Measurements from ENCODE around the gene TTLL7. TPM values are rescaled to one million over a fixed set of nuclear protein-coding genes. Genes with fewer than 3 reads are reported as not detected.

Gene TTLL7
- total and polyA plus RNA-seq, 9 of the 15 experiments (the other 6 are each of a cell fraction or from before 2014, with no cell fraction given): 0.63 to 2.6 (median 1.7) TPM

- no peak for FAIRE-seq
- Histone ChIP-seq H2AFZ (ENCODE audit: low read depth, low read length) (no peak overlapping the region), H4K20me1 (replicated peaks; ENCODE audit: control insufficient read depth, insufficient read depth, low read length) (no peaks in the 10 kb centered on the region), H3K9ac (ENCODE audit: insufficient read depth in 1 of 2, low read depth in 2 of 2, low read length in 2 of 2) (no peak overlapping the region), H3K27me3 (ENCODE audit: control insufficient read depth in 2 of 2, insufficient read depth in 2 of 2, low read length in 2 of 2) (no peaks in the 10 kb centered on the region), H3K4me1 (replicated peaks in 1 of 2; ENCODE audit: control insufficient read depth in 2 of 2, insufficient read depth in 2 of 2, low read length in 2 of 2) (no peaks in the 10 kb centered on the region; a peak in 1 of 5 replicates), H3K9me1 (ENCODE audit: control insufficient read depth, insufficient read depth, low read length) (no peaks in the 10 kb centered on the region), H3K27ac (ENCODE audit: extremely low read depth, low read depth, low read length) (no peak overlapping the region), H3K36me3 (ENCODE audit: control insufficient read depth, insufficient read depth, low read length) (no peaks in the 10 kb centered on the region), H3K79me2 (ENCODE audit: control insufficient read depth, insufficient read depth, low read length) (no peaks in the 10 kb centered on the region), H3K4me2 (ENCODE audit: insufficient read depth, low read length) (no peak overlapping the region), H3K4me3 (no peak overlapping the region), H3K9me3 (replicated peaks; ENCODE audit: control insufficient read depth, insufficient read depth, low read depth, low read length) (no peaks in the 10 kb centered on the region)
- intact Hi-C loops (cut with micrococcal nuclease) (no loop called here), in situ Hi-C loops (cut with MboI) (no loop called here)
- DNase-seq (ENCODE audit: extremely low read depth in 1 of 4, low spot score in 3 of 4): no peak
- BruUV-seq (replicated peaks): no TSS peak
- ChIA-PET POLR2A (no interaction called here), CTCF (ENCODE audit: low intra/inter-chr PET ratio) (no interaction called here)
- no peak for ATAC-seq
- 21% methylated on average over 1 of the region's 1 CpG for WGBS (ENCODE audit: insufficient coverage, low coverage, missing lambda C conversion rate)
- no peak for TF ChIP-seq ZNF717 (CRISPR knock-in tag; IDR thresholded peaks at IDR 0.05)
- no peak for TF ChIP-seq ZSCAN32 (CRISPR knock-in tag; IDR thresholded peaks at IDR 0.05)
- no peak for TF ChIP-seq TAF9B (IDR thresholded peaks at IDR 0.05; ENCODE audit: partially characterized antibody)
- TF ChIP-seq FOXK2 (conservative IDR thresholded peaks at IDR 0.05 in 1 of 2, IDR thresholded peaks at IDR 0.05 in 1 of 2; ENCODE audit: low read depth in 2 of 2): no peak
- no peak for TF ChIP-seq STAT6 (CRISPR knock-in tag; IDR thresholded peaks at IDR 0.05)
- no peak for TF ChIP-seq ILF3 (IDR thresholded peaks at IDR 0.05; ENCODE audit: borderline replicate concordance)
- TF ChIP-seq PRMT5 (CRISPR knock-in tag; IDR thresholded peaks at IDR 0.05): no peak
- TF ChIP-seq RBM15 (IDR thresholded peaks at IDR 0.05; ENCODE audit: insufficient read depth, low read length): no peak
- TF ChIP-seq ZNF407 (IDR thresholded peaks at IDR 0.05; ENCODE audit: low read depth): no peak
- no peak for TF ChIP-seq SNAPC5 (CRISPR knock-in tag; IDR thresholded peaks at IDR 0.05)
- TF ChIP-seq TGIF2 (CRISPR knock-in tag; IDR thresholded peaks at IDR 0.05): no peak
Measured at GRCh38 chr1:84019217-84019616, 20.3 kb upstream of the TTLL7 start.
